H1 (cell line): Measurements from ENCODE around the gene NELFE. TPM values are rescaled to one million over a fixed set of nuclear protein-coding genes. Genes with fewer than 3 reads are reported as not detected.

Experiments
- BRCA1 ChIP-seq: IDR thresholded peaks from 2 replicates; pipeline ENCODE4 v1.6.1; 2012; ENCODE audit warnings: low read depth, low read length, improper control_type of control experiment
- CHD7 ChIP-seq: fragments of 300-600 bp; sonication (generic); IDR thresholded peaks from 2 replicates; pipeline ENCODE4 v1.7.1; 2012; ENCODE audit warnings: low read length, moderate library complexity, mild to moderate bottlenecking, inconsistent platforms; ENCODE audit not compliant: insufficient replicate concordance
- CTCF ChIP-seq, 3 experiments: IDR thresholded peaks; 1 replicate in 2 of 3; 2 replicates in 1 of 3; pipeline versions ENCODE4 v1.5.1 to v1.6.1; 2011; ENCODE audit warnings: low read length in 3 of 3, mild to moderate bottlenecking in 3 of 3, inconsistent platforms in 2 of 3, low read depth in 1 of 3, moderate library complexity in 1 of 3; ENCODE audit not compliant: insufficient read depth in 1 of 3; ENCODE audit errors: control extremely low read depth in 1 of 3
- KDM5A ChIP-seq: fragments of 200-600 bp; IDR thresholded peaks from 2 replicates; pipeline ENCODE4 v1.7.1; 2012; ENCODE audit warnings: mild to moderate bottlenecking, low read length, inconsistent platforms, mixed read lengths
- SP2 ChIP-seq: IDR thresholded peaks from 2 replicates; pipeline ENCODE4 v1.6.1; 2012; ENCODE audit warnings: mild to moderate bottlenecking, low read length, inconsistent platforms
- TAF7 ChIP-seq: optimal IDR thresholded peaks from 2 replicates; pipeline ENCODE3; 2011; ENCODE audit warnings: low read depth, mild to moderate bottlenecking, inconsistent platforms, low read length, moderate library complexity, borderline replicate concordance
- ZNF274 ChIP-seq: IDR thresholded peaks from 2 replicates; pipeline ENCODE4 v1.7.0; 2012; ENCODE audit warnings: low read length, borderline replicate concordance; ENCODE audit errors: extremely low read depth
- polyA plus RNA-seq, 7 experiments: library from polyadenylated mRNA; depleted of rRNA in 3 of 7; stranded (reverse) in 5 of 7; unstranded in 2 of 7; fragments of >200 nt in 5 of 7; fragments of 200-250 nt in 2 of 7; gene quantifications; 1 replicate in 5 of 7; 2 replicates in 1 of 7; 4 replicates in 1 of 7; pipeline versions ENCODE4 v1.2.1 to v1.2.3, GENCODE V29; 2011 to 2013; ENCODE audit warnings: missing spikeins in 2 of 7, mixed read lengths in 2 of 7
- total RNA-seq: library from RNA; stranded (reverse); fragmentation: NEBNext Ultra II Directional; extraction: Animal tissue kit (Norgen Biotek cat#: 25700); gene quantifications from 2 replicates; pipeline ENCODE4 v1.2.1, GENCODE V29; 2021

NELFE gene
- total and polyA plus RNA-seq, 2 of the 8 experiments (the other 6 are each of a cell fraction or from before 2014, with no cell fraction given), result 49.2 to 71.5 TPM

DNA sequence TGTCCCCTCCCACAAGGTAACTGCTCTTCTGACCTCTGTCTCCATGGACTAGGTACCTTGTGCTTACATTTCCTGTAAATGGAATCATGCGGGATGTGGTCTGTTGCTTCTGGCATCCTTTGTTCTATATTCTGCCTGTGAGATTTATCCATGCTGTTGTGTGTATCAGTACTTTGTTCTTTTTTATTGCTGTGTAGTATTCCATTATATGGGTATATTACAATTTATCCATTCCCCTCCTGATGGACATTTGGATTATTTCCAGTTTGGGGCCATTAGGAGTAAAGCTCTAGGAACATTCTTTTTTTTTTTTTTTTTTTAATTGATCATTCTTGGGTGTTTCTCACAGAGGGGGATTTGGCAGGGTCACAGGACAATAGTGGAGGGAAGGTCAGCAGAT, 27.8 kb downstream of the NELFE start (continued):
- TF ChIP-seq CHD7, result no peak
- TF ChIP-seq BRCA1, result no peak
- TF ChIP-seq SP2, result no peak
- no peak for TF ChIP-seq TAF7
- no peak for TF ChIP-seq ZNF274
- TF ChIP-seq CTCF (IDR thresholded peaks at IDR 0.05; ENCODE audit: control extremely low read depth in 1 of 3, insufficient read depth in 1 of 3, low read depth in 1 of 3, low read length in 3 of 3), result no peak
- TF ChIP-seq KDM5A, result no peak
